Right lobe of liver (tissue), 6 donors: ENCODE data around the gene ENOX1. TPM values are rescaled to one million over a fixed set of nuclear protein-coding genes. Genes with fewer than 3 reads are reported as not detected.

Experiments
- ATAC-seq, 4 donors: fragments of 200-7000 bp; cut with Tn5 transposase; one replicate each; pipeline ENCODE4 v1.9.1; 2020; ENCODE audit warnings: mild to moderate bottlenecking in 4 of 4, moderate library complexity in 4 of 4
- DNase-seq, 3 donors: peaks; one replicate each; pipeline ENCODE4 v3.0.0-alpha.2; 2020
- H3K27ac ChIP-seq, 3 donors: fragments of 200-600 bp; one replicate each; pipeline ENCODE4 v1.8.0; 2022
- H3K27me3 ChIP-seq, 2 donors: fragments of 200-600 bp; one replicate each; pipeline ENCODE4 v1.8.0; 2022
- H3K36me3 ChIP-seq, 4 donors: fragments of 200-600 bp; sonication (generic) in 1 of 4; one replicate each; pipeline versions ENCODE4 v1.5.1 to v1.8.0; 2017 to 2022; ENCODE audit warnings: control low read depth in 1 of 4
- H3K4me1 ChIP-seq, 4 donors: fragments of 200-600 bp; sonication (generic) in 1 of 4; one replicate each; pipeline versions ENCODE4 v1.5.1 to v1.8.0; 2017 to 2022; ENCODE audit warnings: control low read depth in 1 of 4
- H3K4me3 ChIP-seq, 3 donors: fragments of 200-600 bp; one replicate each; pipeline ENCODE4 v1.8.0; 2022
- H3K9me3 ChIP-seq, 4 donors: fragments of 200-600 bp; sonication (generic) in 1 of 4; one replicate each; pipeline versions ENCODE4 v1.5.1 to v1.8.0; 2017 to 2022; ENCODE audit warnings: control low read depth in 1 of 4
- POLR2A ChIP-seq: fragments of 450-650 bp; IDR thresholded peaks from one replicate; pipeline ENCODE4 v1.6.1; 2017; ENCODE audit warnings: antibody characterized with exemption, mild to moderate bottlenecking
- WGBS: methylation state at CpG from one replicate; pipeline ENCODE4 v1.1.6; 2018; ENCODE audit warnings: low coverage, low lambda C conversion rate; ENCODE audit not compliant: insufficient coverage; ENCODE audit errors: missing lambda C conversion rate; 5-methylcytosine and 5-hydroxymethylcytosine counted together
- intact Hi-C, 2 donors: fragments of 100-400 bp; cut with DNase I; formaldehyde crosslinking; loops; one replicate each; pipeline versions ENCODE4 v1.11.2 to v1.14.1; 2022
- total RNA-seq, 6 experiments: library from RNA; depleted of rRNA in 2 of 6; stranded (reverse); fragments of >200 nt in 2 of 6; fragmentation: NEBNext Ultra II Directional in 3 of 6; extraction: Animal tissue kit (Norgen Biotek cat#: 25700) in 3 of 6; gene quantifications; one replicate each; pipeline versions ENCODE4 v1.1.0 to v1.2.4, GENCODE V29; 2016 to 2023
- TF ChIP-seq, protein P1 (sequence below), 4 donors: fragments of 200-600 bp in 3 of 4; fragments of 450-650 bp in 1 of 4; IDR thresholded peaks; one replicate each; pipeline versions ENCODE4 v1.5.1 to v1.8.0; 2016 to 2022; ENCODE audit warnings: antibody characterized with exemption in 4 of 4, mild to moderate bottlenecking in 2 of 4
- donor health status: DM: no; HTN: yes; CAD: no.
- donor health status: DM: no; HTN: no; CAD: no.
- donor health status: DM: no; HTN: no; CAD: no.
- donor health status: DM: no; HTN: yes; CAD: no.
- donor health status: DM: no; HTN: yes; CAD: no.

The ENOX1 gene
- total RNA-seq, 6 experiments from 2014 or later, result 0.07 to 0.16 TPM; not detected in 4

DNA sequence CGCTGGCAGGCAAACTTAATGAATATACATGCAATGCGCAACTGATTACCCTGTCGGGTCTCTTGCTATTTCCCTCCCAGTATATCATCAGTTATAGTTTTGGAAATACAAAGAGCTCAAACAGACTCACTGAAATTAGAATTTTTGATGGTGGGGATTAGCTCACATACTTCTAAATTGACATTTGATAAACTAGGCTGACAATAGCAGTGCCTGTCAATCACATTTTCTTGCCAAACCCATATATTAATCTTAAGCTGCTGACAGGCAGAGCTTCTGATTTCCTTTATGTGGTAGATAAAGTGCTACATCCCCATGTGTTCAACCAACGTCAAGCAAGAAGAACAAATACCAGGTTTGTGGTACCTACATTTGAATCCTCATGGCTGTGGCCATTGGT lies 521.7 kb downstream of the ENOX1 start:
- Histone ChIP-seq H3K4me3 (no peak overlapping the region), H3K4me1 (no peaks in the 10 kb centered on the region), H3K27me3 (no peaks in the 10 kb centered on the region), H3K36me3 (no peaks in the 10 kb centered on the region), H3K9me3 (no peaks in the 10 kb centered on the region), H3K27ac (no peak overlapping the region)
- intact Hi-C loops, result no loop called here
- DNase-seq, result no peak
- ATAC-seq, result no peak
- WGBS, result 35% methylated on average over 4 of the region's 4 CpGs
- TF ChIP-seq POLR2A, result no peak
- TF ChIP-seq, protein P1, sequence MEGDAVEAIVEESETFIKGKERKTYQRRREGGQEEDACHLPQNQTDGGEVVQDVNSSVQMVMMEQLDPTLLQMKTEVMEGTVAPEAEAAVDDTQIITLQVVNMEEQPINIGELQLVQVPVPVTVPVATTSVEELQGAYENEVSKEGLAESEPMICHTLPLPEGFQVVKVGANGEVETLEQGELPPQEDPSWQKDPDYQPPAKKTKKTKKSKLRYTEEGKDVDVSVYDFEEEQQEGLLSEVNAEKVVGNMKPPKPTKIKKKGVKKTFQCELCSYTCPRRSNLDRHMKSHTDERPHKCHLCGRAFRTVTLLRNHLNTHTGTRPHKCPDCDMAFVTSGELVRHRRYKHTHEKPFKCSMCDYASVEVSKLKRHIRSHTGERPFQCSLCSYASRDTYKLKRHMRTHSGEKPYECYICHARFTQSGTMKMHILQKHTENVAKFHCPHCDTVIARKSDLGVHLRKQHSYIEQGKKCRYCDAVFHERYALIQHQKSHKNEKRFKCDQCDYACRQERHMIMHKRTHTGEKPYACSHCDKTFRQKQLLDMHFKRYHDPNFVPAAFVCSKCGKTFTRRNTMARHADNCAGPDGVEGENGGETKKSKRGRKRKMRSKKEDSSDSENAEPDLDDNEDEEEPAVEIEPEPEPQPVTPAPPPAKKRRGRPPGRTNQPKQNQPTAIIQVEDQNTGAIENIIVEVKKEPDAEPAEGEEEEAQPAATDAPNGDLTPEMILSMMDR (IDR thresholded peaks at IDR 0.05), result no peak

DNA sequence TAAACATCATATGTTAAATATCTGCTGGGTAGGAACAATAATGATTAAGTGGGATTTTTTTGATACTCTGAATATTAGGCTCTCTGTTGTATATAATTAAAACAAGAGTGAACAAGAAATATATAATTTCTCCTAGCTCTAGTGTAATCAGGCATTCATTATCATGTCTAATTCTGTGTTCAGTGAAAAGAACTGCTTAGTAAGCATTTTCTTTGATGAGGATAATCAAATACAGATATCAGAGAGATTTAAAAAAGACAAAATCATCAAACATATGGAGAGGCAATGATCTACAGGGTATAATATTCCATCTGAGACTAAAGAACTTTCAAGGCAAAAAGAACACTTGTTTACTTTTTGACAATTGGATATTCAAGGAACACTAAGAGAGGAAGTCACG lies 522.3 kb downstream of the ENOX1 start:
- DNase-seq, result no peak
- 100% methylated on average over 1 of the region's 1 CpG for WGBS
- TF ChIP-seq POLR2A, result no peak
- TF ChIP-seq, protein P1 (IDR thresholded peaks at IDR 0.05), result no peak
- Histone ChIP-seq H3K9me3 (no peaks in the 10 kb centered on the region), H3K27ac (no peak overlapping the region), H3K4me1 (no peaks in the 10 kb centered on the region), H3K27me3 (no peaks in the 10 kb centered on the region), H3K4me3 (no peak overlapping the region), H3K36me3 (no peaks in the 10 kb centered on the region)
- ATAC-seq, result no peak
- intact Hi-C loops, result no loop called here

DNA sequence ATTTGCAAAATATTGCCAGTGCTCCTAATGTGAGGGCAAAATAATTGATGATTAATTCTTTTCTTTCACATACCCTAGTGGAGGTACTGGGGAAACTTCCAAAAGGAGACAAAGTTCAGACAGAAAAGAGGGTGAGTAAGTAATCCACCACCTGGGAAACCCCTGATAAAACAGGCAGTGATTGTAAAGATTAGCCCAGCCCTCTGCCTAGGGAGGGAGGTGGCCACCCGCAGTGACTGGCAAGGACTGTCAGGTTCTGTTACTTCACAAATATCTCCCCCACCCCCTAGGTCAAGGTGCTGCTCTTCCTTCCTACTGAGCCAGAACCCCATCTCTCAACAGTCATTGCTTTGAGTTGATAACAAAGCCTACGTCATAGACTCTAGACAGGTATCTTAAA lies 523.7 kb downstream of the ENOX1 start:
- Histone ChIP-seq H3K4me3 (no peak overlapping the region), H3K9me3 (no peaks in the 10 kb centered on the region), H3K27ac (no peak overlapping the region), H3K4me1 (no peaks in the 10 kb centered on the region), H3K27me3 (no peaks in the 10 kb centered on the region), H3K36me3 (no peaks in the 10 kb centered on the region)
- WGBS, result 43% methylated on average over 2 of the region's 2 CpGs
- intact Hi-C loops, result no loop called here
- TF ChIP-seq, protein P1 (IDR thresholded peaks at IDR 0.05), result no peak
- no peak for TF ChIP-seq POLR2A
- ATAC-seq, result no peak
- no peak for DNase-seq

DNA sequence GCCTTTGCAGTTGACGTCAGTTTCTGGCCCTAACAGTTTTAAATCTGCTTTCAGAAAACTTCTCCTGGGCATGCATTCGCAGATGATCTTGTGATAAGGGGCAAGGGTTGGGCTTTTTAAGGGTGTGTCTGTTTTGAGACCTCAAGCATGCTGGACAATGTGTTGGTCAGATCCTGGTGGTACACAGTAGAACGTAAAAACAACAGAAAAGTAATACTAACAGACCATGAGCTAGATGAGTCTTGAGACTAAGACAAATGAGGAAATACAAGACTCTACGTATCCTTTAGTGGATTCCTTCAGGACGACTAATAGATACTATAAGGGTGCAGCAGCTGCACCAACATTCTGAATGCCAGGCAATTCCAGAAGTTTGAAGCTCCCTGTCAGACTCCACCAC lies 525.8 kb downstream of the ENOX1 start:
- no peak overlapping the region for H3K27ac ChIP-seq
- WGBS, result 72% methylated on average over 5 of the region's 5 CpGs
- no peak for DNase-seq
- intact Hi-C loops, result no loop called here
- no peaks in the 10 kb centered on the region for H3K27me3 ChIP-seq
- ATAC-seq, result no peak
- no peaks in the 10 kb centered on the region for H3K9me3 ChIP-seq
- H3K4me3 ChIP-seq, result no peak overlapping the region
- TF ChIP-seq POLR2A, result no peak
- TF ChIP-seq, protein P1 (IDR thresholded peaks at IDR 0.05), result no peak
- H3K4me1 ChIP-seq, result no peaks in the 10 kb centered on the region
- H3K36me3 ChIP-seq, result no peaks in the 10 kb centered on the region

DNA sequence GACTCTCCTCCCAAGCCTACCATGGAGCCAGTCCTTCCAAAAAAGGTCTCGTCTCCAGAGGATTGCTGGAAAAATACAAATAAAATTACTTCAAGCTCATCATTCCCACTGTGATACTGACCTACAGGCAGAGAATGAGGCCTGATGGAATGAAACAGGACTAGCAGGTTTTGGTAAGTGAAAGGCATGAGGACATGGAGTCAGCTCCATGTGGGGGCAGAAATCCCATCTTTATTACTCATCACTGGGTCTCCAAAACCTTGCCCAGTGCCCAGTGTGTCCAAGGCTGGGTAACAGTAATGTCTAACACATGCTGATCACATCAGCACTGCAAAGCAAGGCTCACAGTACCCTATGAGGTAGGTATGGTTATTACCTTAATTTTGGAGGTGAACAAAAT lies 528.0 kb downstream of the ENOX1 start:
- no peak for ATAC-seq
- 71% methylated on average over 1 of the region's 1 CpG for WGBS
- Histone ChIP-seq H3K36me3 (no peaks in the 10 kb centered on the region), H3K27ac (no peak overlapping the region), H3K27me3 (no peaks in the 10 kb centered on the region), H3K9me3 (no peaks in the 10 kb centered on the region), H3K4me3 (no peak overlapping the region), H3K4me1 (no peaks in the 10 kb centered on the region)
- DNase-seq, result no peak
- TF ChIP-seq, protein P1 (IDR thresholded peaks at IDR 0.05), result no peak
- TF ChIP-seq POLR2A, result no peak
- intact Hi-C loops, result no loop called here
